Epithelial cell of esophagus (primary cell): ENCODE measurements around the gene MEP1A.

Experiments used
- DNase-seq: peaks from one replicate; pipeline ENCODE4 v3.0.0; 2010; ENCODE audit warnings: low read depth
- H3K4me3 ChIP-seq: 2 replicates; pipeline ENCODE4 v1.5.1; 2011; ENCODE audit warnings: mild to moderate bottlenecking, low read length, control low read depth
- TF ChIP-seq, protein P1 (sequence below): IDR thresholded peaks from 2 replicates; pipeline ENCODE4 v1.5.1; 2011; ENCODE audit warnings: low read depth, mild to moderate bottlenecking, low read length, control low read depth, inconsistent platforms; ENCODE audit not compliant: insufficient read depth; ENCODE audit errors: missing control alignments

MEP1A gene

DNA sequence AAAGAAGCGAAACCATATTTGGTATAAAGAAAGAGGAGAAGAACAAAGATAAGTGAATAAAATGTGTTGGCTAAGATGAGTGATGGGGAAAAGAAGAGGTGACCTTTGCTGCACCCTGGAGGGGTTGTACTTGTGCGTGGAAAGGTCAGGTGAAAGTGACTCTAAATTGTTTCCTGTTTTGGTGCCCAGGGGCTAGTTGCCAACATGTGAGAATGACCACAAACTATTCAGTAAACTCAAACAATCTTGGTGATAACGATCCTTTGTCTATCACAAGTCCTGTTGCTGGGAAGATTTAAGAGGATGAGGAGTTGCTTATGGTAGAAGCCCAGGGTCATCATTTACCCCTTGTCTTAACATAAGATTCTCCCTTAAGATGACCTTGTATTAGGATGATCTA lies 70.6 kb downstream of the MEP1A start:
- no peak for DNase-seq
- TF ChIP-seq, protein P1, sequence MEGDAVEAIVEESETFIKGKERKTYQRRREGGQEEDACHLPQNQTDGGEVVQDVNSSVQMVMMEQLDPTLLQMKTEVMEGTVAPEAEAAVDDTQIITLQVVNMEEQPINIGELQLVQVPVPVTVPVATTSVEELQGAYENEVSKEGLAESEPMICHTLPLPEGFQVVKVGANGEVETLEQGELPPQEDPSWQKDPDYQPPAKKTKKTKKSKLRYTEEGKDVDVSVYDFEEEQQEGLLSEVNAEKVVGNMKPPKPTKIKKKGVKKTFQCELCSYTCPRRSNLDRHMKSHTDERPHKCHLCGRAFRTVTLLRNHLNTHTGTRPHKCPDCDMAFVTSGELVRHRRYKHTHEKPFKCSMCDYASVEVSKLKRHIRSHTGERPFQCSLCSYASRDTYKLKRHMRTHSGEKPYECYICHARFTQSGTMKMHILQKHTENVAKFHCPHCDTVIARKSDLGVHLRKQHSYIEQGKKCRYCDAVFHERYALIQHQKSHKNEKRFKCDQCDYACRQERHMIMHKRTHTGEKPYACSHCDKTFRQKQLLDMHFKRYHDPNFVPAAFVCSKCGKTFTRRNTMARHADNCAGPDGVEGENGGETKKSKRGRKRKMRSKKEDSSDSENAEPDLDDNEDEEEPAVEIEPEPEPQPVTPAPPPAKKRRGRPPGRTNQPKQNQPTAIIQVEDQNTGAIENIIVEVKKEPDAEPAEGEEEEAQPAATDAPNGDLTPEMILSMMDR = no peak

DNA sequence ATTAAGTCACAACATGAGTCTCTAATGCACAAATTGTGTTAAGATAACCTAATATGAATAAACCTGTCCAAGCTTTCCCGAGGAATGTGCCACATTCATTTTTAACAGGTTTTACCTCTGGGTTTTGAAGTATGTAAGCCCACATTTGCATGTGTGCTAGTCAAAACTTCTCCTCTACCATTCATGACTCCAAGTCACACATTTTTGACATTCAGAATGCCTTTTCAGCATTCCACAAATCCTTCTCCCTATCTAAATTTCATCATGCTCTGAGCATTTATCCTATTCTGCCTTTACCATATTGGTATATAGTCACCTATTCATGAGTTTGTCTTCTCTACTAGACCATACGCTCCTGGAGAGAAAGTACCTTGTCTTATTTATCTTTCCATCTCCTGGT lies 72.0 kb downstream of the MEP1A start:
- no peak for DNase-seq
- TF ChIP-seq, protein P1 = no peak
- no peak overlapping the region for H3K4me3 ChIP-seq

More for the DNA sequence above, 70.6 kb downstream of the MEP1A start:
- H3K4me3 ChIP-seq = no peak overlapping the region

DNA sequence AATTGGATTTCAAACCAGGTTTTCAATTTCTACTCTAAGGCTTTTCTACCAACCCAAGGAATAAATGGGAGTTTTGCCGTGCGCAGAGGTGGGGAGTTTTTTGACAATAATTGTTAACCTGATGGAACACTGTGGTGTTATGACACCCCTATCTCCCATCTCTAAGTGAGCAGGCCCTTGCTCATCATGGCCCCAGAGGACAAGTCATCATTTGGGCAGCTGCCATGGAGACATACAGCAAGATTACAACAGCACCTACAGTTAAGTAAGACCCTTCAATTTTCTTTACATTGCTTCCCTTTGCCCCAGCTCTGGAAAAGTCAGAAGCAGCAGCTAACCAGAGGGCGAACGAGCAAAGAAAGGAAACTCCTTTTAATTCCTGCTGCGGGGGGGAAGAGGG lies 74.2 kb downstream of the MEP1A start:
- no peak overlapping the region for H3K4me3 ChIP-seq
- TF ChIP-seq, protein P1 = no peak
- DNase-seq = peak; percentile 45

DNA sequence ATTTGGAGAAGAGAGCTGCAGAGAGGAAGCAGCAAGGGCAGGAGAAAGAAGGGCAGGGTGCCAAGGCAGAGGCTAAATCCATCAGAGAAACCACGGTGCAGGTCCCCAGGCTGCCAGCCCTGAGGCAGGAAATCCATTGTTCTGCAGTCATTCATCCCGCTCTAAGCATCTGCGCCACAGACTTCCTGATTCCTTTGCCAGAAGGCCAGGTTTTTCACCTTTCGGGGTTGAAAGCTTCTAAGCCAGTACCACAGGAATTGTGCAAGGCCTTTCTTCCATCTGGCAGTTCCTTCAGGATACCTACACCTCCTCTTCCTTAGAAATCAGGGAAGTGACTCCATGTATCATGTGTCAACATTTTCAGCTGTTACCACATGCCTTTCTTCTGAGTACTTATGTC lies 82.9 kb downstream of the MEP1A start:
- no peak overlapping the region for H3K4me3 ChIP-seq
- peak; percentile 98 for DNase-seq
- TF ChIP-seq, protein P1 = no peak

DNA sequence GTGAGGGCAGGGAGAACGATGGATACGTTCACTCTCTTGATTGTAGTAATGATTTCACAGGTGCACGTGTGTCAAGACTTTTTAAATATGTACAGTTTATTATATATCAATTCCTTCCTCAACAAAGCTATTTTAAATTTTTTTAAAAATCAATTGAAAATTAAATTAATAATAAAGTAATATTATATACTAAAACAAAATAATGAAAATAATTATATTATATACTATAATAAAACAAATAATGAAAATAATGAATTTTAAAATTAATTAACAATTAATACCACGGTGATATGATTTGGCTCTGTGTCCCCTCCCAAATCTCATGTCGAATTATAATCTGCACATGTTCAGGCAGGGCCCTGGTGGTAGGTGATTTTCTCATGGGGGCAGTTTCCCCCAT lies 85.8 kb downstream of the MEP1A start:
- TF ChIP-seq, protein P1 = no peak
- DNase-seq = no peak
- no peak overlapping the region for H3K4me3 ChIP-seq

DNA sequence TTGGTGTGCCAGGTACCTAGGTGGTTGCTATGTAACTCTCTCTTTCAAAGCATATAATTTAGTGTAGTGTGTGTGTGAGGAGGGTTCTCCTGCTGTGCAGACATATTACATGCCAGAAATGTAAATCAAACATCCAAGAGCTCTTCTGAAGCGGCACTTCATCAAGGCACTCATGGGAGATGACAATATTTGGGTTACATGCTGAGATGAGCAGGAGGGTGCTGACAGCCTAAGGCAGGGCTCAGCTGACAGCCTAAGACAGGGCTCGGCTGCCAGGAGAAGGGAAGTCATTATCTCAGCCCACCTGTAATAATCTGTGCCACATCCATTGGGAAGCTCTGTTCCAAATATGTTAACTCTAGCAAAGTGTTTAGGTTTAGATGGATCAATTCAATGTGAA lies 89.5 kb downstream of the MEP1A start:
- DNase-seq = no peak
- TF ChIP-seq, protein P1 = no peak
- H3K4me3 ChIP-seq = no peak overlapping the region

DNA sequence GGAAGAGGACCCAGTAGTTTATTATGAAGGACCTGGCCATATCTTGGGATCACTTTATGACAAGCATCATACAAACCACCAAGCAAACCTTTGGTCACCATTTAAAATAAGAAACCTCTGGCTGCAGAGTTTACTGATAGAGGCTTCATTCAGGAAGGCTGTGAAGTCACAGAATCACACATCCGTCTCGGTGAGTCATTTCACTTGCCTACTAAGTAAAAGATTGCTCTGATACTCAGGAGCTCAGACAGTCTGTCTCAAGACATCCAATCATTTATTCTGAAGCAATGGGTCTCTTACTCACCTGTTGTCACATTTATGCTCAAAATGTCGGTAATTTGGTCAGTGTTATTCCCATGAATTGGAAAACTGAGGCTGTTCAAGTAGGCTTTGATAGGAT lies 94.8 kb downstream of the MEP1A start:
- TF ChIP-seq, protein P1 = no peak
- DNase-seq = peak; percentile 73
- H3K4me3 ChIP-seq = no peak overlapping the region
